ENCODE results near the gene BRD9. TPM values are rescaled to one million over a fixed set of nuclear protein-coding genes. Genes with fewer than 3 reads are reported as not detected.

Gene BRD9
- total RNA-seq, 4 donors from 2014 or later: 20.3 to 28.8 (median 22.2) TPM

- intact Hi-C loops (cut with DNase I; ENCODE audit: low total_unique reads) (loop anchor here (1.0 to 10.0 kb wide), 2 partner anchors 217 to 251 kb away; no protein-coding TSS in a partner anchor), in situ Hi-C loops (cut with MboI; ENCODE audit: low sequenced_read_pairs in 4 of 4) (no loop called here)
- TF ChIP-seq CTCF (IDR thresholded peaks at IDR 0.05 in 4 of 5, conservative IDR thresholded peaks at IDR 0.05 in 1 of 5) (peak; percentile 38 to 74 (median 64)), POLR2A (IDR thresholded peaks at IDR 0.05) (no peak)
- ATAC-seq (peak; percentile 46 to 68), DNase-seq (peak; percentile 35 to 54)
- Histone ChIP-seq H3K9me3 (no peaks in the 10 kb centered on the region), H3K4me1 (peaks cover 0 to 11% of the 10 kb centered on the region in 2 donors), H3K27me3 (peaks cover 28 to 35% (median 28%) of the 10 kb centered on the region in 3 donors), H3K27ac (no peak overlapping the region), H3K4me3 (no peak overlapping the region), H3K36me3 (no peaks in the 10 kb centered on the region)
Measured at GRCh38 chr5:923281-923873, 30.8 kb upstream of the BRD9 start.

GRCh38 chr5:922436-923280 lies 30.1 kb upstream of the BRD9 start:
- intact Hi-C loops (cut with DNase I; ENCODE audit: low total_unique reads) (loop anchor here (1.0 to 10.0 kb wide), 2 partner anchors 218 to 252 kb away; no protein-coding TSS in a partner anchor), in situ Hi-C loops (cut with MboI; ENCODE audit: low sequenced_read_pairs in 4 of 4) (no loop called here)
- Histone ChIP-seq H3K36me3 (no peaks in the 10 kb centered on the region), H3K9me3 (no peaks in the 10 kb centered on the region), H3K4me3 (no peak overlapping the region), H3K27me3 (peaks cover 25 to 30% (median 28%) of the 10 kb centered on the region in 3 donors), H3K27ac (no peak overlapping the region), H3K4me1 (peaks cover 0 to 11% of the 10 kb centered on the region in 2 donors)
- DNase-seq (no peak), ATAC-seq (no peak)
- TF ChIP-seq POLR2A (IDR thresholded peaks at IDR 0.05) (no peak), CTCF (IDR thresholded peaks at IDR 0.05 in 4 of 5, conservative IDR thresholded peaks at IDR 0.05 in 1 of 5) (no peak)

GRCh38 chr5:921456-922435 lies 29.1 kb upstream of the BRD9 start:
- no peak overlapping the region for H3K27ac ChIP-seq
- in situ Hi-C loops (cut with MboI; ENCODE audit: low sequenced_read_pairs in 4 of 4) (no loop called here), intact Hi-C loops (cut with DNase I; ENCODE audit: low total_unique reads) (loop anchor here (10.0 kb wide), 1 partner anchor 253 kb away; no protein-coding TSS in a partner anchor)
- no peak for ATAC-seq
- H3K9me3 ChIP-seq: no peaks in the 10 kb centered on the region
- peaks cover 17 to 23% (median 21%) of the 10 kb centered on the region in 3 donors for H3K27me3 ChIP-seq
- TF ChIP-seq CTCF (IDR thresholded peaks at IDR 0.05 in 4 of 5, conservative IDR thresholded peaks at IDR 0.05 in 1 of 5): no peak
- TF ChIP-seq POLR2A (IDR thresholded peaks at IDR 0.05): no peak
- no peak overlapping the region for H3K4me3 ChIP-seq
- no peaks in the 10 kb centered on the region for H3K36me3 ChIP-seq
- peaks cover 0 to 5% of the 10 kb centered on the region in 2 donors for H3K4me1 ChIP-seq
- DNase-seq: no peak

GRCh38 chr5:920321-920720 lies 27.7 kb upstream of the BRD9 start:
- intact Hi-C loops (cut with DNase I; ENCODE audit: low total_unique reads) (loop anchor here (10.0 kb wide), 1 partner anchor 254 kb away; no protein-coding TSS in a partner anchor), in situ Hi-C loops (cut with MboI; ENCODE audit: low sequenced_read_pairs in 4 of 4) (no loop called here)
- TF ChIP-seq CTCF (IDR thresholded peaks at IDR 0.05 in 4 of 5, conservative IDR thresholded peaks at IDR 0.05 in 1 of 5): no peak
- no peak overlapping the region for H3K27ac ChIP-seq
- ATAC-seq: no peak
- H3K9me3 ChIP-seq: no peaks in the 10 kb centered on the region
- no peak overlapping the region for H3K4me3 ChIP-seq
- H3K27me3 ChIP-seq: peaks cover 3 to 8% (median 6%) of the 10 kb centered on the region in 3 donors
- no peak for DNase-seq
- H3K4me1 ChIP-seq: no peaks in the 10 kb centered on the region
- H3K36me3 ChIP-seq: no peaks in the 10 kb centered on the region
